H9 (cell line): ENCODE data around the gene NLN. TPM values are rescaled to one million over a fixed set of nuclear protein-coding genes. Genes with fewer than 3 reads are reported as not detected.

Experiments used
- DNase-seq: peaks from one replicate; pipeline ENCODE4 v3.0.0-alpha.2; 2017
- H2AFZ ChIP-seq: one replicate; pipeline ENCODE4 v1.6.1; 2013; ENCODE audit warnings: mild to moderate bottlenecking, low read length, control low read depth, moderate library complexity
- H2AK5ac ChIP-seq: 2 replicates; pipeline ENCODE4 v1.6.1; 2013; ENCODE audit warnings: low read length, control low read depth, mixed read lengths; ENCODE audit not compliant: insufficient read length
- H2BK120ac ChIP-seq: one replicate; pipeline ENCODE4 v1.6.1; 2013; ENCODE audit warnings: low read depth, mild to moderate bottlenecking, low read length, control low read depth, inconsistent platforms; ENCODE audit not compliant: poor library complexity, severe bottlenecking
- H2BK12ac ChIP-seq: 2 replicates; pipeline ENCODE4 v1.6.1; 2013; ENCODE audit warnings: low read length, control low read depth, mixed read lengths, low read depth; ENCODE audit not compliant: insufficient read length
- H2BK15ac ChIP-seq: 2 replicates; pipeline ENCODE4 v1.6.1; 2013; ENCODE audit warnings: low read depth, low read length, control low read depth
- H2BK20ac ChIP-seq: one replicate; pipeline ENCODE4 v1.6.1; 2013; ENCODE audit warnings: low read depth, mild to moderate bottlenecking, low read length, control low read depth, inconsistent platforms; ENCODE audit not compliant: poor library complexity, severe bottlenecking
- H2BK5ac ChIP-seq: 2 replicates; pipeline ENCODE4 v1.6.1; 2013; ENCODE audit warnings: low read length, control low read depth, mixed read lengths; ENCODE audit not compliant: insufficient read length
- H3K14ac ChIP-seq: 2 replicates; pipeline ENCODE4 v1.6.1; 2013; ENCODE audit warnings: low read length, control low read depth; ENCODE audit not compliant: insufficient read depth
- H3K18ac ChIP-seq: 2 replicates; pipeline ENCODE4 v1.6.1; 2013; ENCODE audit warnings: low read depth, mild to moderate bottlenecking, mixed read lengths, low read length, control low read depth; ENCODE audit not compliant: insufficient read length
- H3K23ac ChIP-seq: 2 replicates; pipeline ENCODE4 v1.6.1; 2013; ENCODE audit warnings: low read length, control low read depth, mixed read lengths, low read depth; ENCODE audit not compliant: insufficient read length
- H3K23me2 ChIP-seq: 2 replicates; pipeline ENCODE4 v1.6.1; 2013; ENCODE audit warnings: low read depth, mild to moderate bottlenecking, mixed read lengths, low read length, control low read depth; ENCODE audit not compliant: insufficient read length, poor library complexity, severe bottlenecking
- H3K27ac ChIP-seq: 2 replicates; pipeline ENCODE4 v1.5.1; 2013; ENCODE audit warnings: low read length, control low read depth, mixed read lengths, low read depth; ENCODE audit not compliant: insufficient read length
- H3K27me3 ChIP-seq: 2 replicates; pipeline ENCODE4 v1.6.1; 2013; ENCODE audit warnings: low read length, control low read depth, inconsistent platforms; ENCODE audit not compliant: insufficient read depth
- H3K4ac ChIP-seq: 2 replicates; pipeline ENCODE4 v1.6.1; 2013; ENCODE audit warnings: low read depth, mild to moderate bottlenecking, control low read depth, inconsistent platforms, low read length, moderate library complexity
- H3K4me1 ChIP-seq: 2 replicates; pipeline ENCODE4 v1.6.1; 2013; ENCODE audit warnings: low read length, control low read depth, inconsistent platforms; ENCODE audit not compliant: insufficient read depth
- H3K4me2 ChIP-seq: 2 replicates; pipeline ENCODE4 v1.6.1; 2013; ENCODE audit warnings: low read length, control low read depth, mixed read lengths; ENCODE audit not compliant: insufficient read length, insufficient read depth
- H3K56ac ChIP-seq: 2 replicates; pipeline ENCODE4 v1.6.1; 2013; ENCODE audit warnings: low read depth, mild to moderate bottlenecking, mixed read lengths, low read length, control low read depth; ENCODE audit not compliant: insufficient read length
- H3K79me1 ChIP-seq: 2 replicates; pipeline ENCODE4 v1.6.1; 2013; ENCODE audit warnings: low read depth, mild to moderate bottlenecking, moderate library complexity, low read length, control low read depth, inconsistent platforms; ENCODE audit not compliant: insufficient read depth, poor library complexity, severe bottlenecking
- H3K79me2 ChIP-seq: 2 replicates; pipeline ENCODE4 v1.6.1; 2013; ENCODE audit warnings: low read length, control low read depth, inconsistent platforms; ENCODE audit not compliant: insufficient read depth
- H3K9ac ChIP-seq: 2 replicates; pipeline ENCODE4 v1.6.1; 2013; ENCODE audit warnings: low read length, control low read depth, mixed read lengths; ENCODE audit not compliant: insufficient read length; ENCODE audit errors: extremely low read depth
- H3K9me3 ChIP-seq: one replicate; pipeline ENCODE4 v1.6.1; 2013; ENCODE audit warnings: low read depth, low read length, inconsistent platforms; ENCODE audit not compliant: control insufficient read depth
- H3T11ph ChIP-seq: one replicate; pipeline ENCODE4 v1.6.1; 2013; ENCODE audit warnings: mild to moderate bottlenecking, low read length, control low read depth, inconsistent platforms
- H4K20me1 ChIP-seq: one replicate; pipeline ENCODE4 v1.6.1; 2013; ENCODE audit not compliant: control insufficient read depth, insufficient read length, insufficient read depth
- H4K5ac ChIP-seq: 2 replicates; pipeline ENCODE4 v1.6.1; 2013; ENCODE audit warnings: low read depth, mild to moderate bottlenecking, mixed read lengths, low read length, control low read depth; ENCODE audit not compliant: insufficient read length
- H4K8ac ChIP-seq: replicated peaks from 2 replicates; pipeline ENCODE4 v1.6.1; 2013; ENCODE audit warnings: low read length, control low read depth, mixed read lengths, low read depth; ENCODE audit not compliant: insufficient read length
- H4K91ac ChIP-seq: 2 replicates; pipeline ENCODE4 v1.6.1; 2013; ENCODE audit warnings: low read depth, mild to moderate bottlenecking, moderate library complexity, mixed read lengths, low read length, control low read depth; ENCODE audit not compliant: insufficient read length
- H3K27ac Mint-ChIP-seq, 3 experiments: 2 replicates in 2 of 3; 3 replicates in 1 of 3; pipeline ENCODE4 v1.8.0; 2020 to 2021; ENCODE audit warnings: mixed read lengths in 3 of 3, mild to moderate bottlenecking in 1 of 3, moderate library complexity in 1 of 3
- H3K27me3 Mint-ChIP-seq: 2 replicates; pipeline ENCODE4 v1.8.0; 2021; ENCODE audit warnings: low read depth, mild to moderate bottlenecking, moderate library complexity, mixed read lengths
- H3K36me3 Mint-ChIP-seq, 3 experiments: 2 replicates in 2 of 3; 3 replicates in 1 of 3; pipeline ENCODE4 v1.8.0; 2020 to 2021; ENCODE audit warnings: low read depth in 3 of 3, mixed read lengths in 3 of 3; ENCODE audit not compliant: insufficient read depth in 1 of 3
- H3K4me1 Mint-ChIP-seq, 2 experiments: 2 replicates each; pipeline ENCODE4 v1.8.0; 2020; ENCODE audit warnings: mixed read lengths in 2 of 2
- H3K4me3 Mint-ChIP-seq, 2 experiments: 2 replicates in 1 of 2; 3 replicates in 1 of 2; pipeline ENCODE4 v1.8.0; 2020 to 2021; ENCODE audit warnings: mild to moderate bottlenecking in 2 of 2, mixed read lengths in 2 of 2, moderate library complexity in 1 of 2
- H3K9me3 Mint-ChIP-seq, 2 experiments: 2 replicates in 1 of 2; 3 replicates in 1 of 2; pipeline ENCODE4 v1.8.0; 2020; ENCODE audit warnings: mild to moderate bottlenecking in 2 of 2, mixed read lengths in 2 of 2, moderate library complexity in 1 of 2
- WGBS: extraction: QIAGEN DNeasy Blood & Tissue Kit; methylation state at CpG from one replicate; pipeline ENCODE4 v1.1.7; 2013; ENCODE audit warnings: missing lambda C conversion rate, low lambda C conversion rate, mixed read lengths; ENCODE audit not compliant: insufficient read length; ENCODE audit errors: extremely low coverage; 5-methylcytosine and 5-hydroxymethylcytosine counted together
- total RNA-seq: library from RNA; stranded (reverse); gene quantifications from 2 replicates; pipeline ENCODE4 v1.2.1, GENCODE V29; 2021
- TF ChIP-seq, protein P1 (sequence below): fragments of 200-600 bp; sonication (generic); conservative IDR thresholded peaks from 3 replicates; pipeline ENCODE4 v1.8.0; 2021; ENCODE audit warnings: antibody characterized with exemption, mild to moderate bottlenecking

NLN gene
- total RNA-seq, 1 experiment from 2014 or later, result 137 TPM

DNA sequence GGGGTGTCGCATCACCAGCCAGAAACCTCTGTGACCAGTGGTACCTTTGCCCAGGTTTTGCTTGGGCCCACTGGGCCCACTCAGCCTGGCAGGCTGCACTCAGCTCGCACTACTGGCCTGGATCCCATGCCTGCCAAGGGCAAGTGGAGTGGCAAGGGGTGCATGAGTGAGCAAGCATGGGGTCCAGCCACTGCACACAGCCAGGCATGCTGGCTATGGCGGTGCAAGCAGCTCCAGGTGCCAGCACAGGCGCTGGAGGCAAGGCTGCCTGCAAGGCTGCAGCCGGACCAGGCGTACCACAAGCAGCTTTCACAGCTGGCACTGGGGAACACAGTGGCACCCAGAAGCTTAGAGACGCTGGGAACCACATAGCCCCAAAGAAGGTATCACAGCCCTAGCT is 80.1 kb downstream of the NLN start:
- no peak overlapping the region for H3K23ac ChIP-seq
- no peak overlapping the region for H2AFZ ChIP-seq
- no peaks in the 10 kb centered on the region for H4K20me1 ChIP-seq
- peaks cover 37 to 74% (median 64%) of the 10 kb centered on the region in 3 experiments for H3K36me3 Mint-ChIP-seq
- no peak overlapping the region for H3K4ac ChIP-seq
- no peak for DNase-seq
- H4K8ac ChIP-seq, result no peak overlapping the region
- peaks cover 4% of the 10 kb centered on the region for H3K9me3 ChIP-seq
- H3K79me1 ChIP-seq, result no peaks in the 10 kb centered on the region
- no peaks in the 10 kb centered on the region for H3K23me2 ChIP-seq
- no peaks in the 10 kb centered on the region for H3K4me1 Mint-ChIP-seq
- no peak overlapping the region for H3K4me2 ChIP-seq
- no peak overlapping the region for H3T11ph ChIP-seq
- H3K56ac ChIP-seq, result no peak overlapping the region
- H3K79me2 ChIP-seq, result no peaks in the 10 kb centered on the region
- no peak overlapping the region for H2BK15ac ChIP-seq
- no peak overlapping the region for H3K27ac ChIP-seq
- H2AK5ac ChIP-seq, result no peak overlapping the region
- H3K27ac Mint-ChIP-seq, result peak overlapping the region in 1 of 3 experiments; percentile 63; a peak in 2 of 7 replicates
- H2BK20ac ChIP-seq, result no peak overlapping the region
- no peak overlapping the region for H2BK5ac ChIP-seq
- H2BK12ac ChIP-seq, result no peak overlapping the region
- H2BK120ac ChIP-seq, result no peak overlapping the region
- H4K91ac ChIP-seq, result no peak overlapping the region
- TF ChIP-seq, protein P1, sequence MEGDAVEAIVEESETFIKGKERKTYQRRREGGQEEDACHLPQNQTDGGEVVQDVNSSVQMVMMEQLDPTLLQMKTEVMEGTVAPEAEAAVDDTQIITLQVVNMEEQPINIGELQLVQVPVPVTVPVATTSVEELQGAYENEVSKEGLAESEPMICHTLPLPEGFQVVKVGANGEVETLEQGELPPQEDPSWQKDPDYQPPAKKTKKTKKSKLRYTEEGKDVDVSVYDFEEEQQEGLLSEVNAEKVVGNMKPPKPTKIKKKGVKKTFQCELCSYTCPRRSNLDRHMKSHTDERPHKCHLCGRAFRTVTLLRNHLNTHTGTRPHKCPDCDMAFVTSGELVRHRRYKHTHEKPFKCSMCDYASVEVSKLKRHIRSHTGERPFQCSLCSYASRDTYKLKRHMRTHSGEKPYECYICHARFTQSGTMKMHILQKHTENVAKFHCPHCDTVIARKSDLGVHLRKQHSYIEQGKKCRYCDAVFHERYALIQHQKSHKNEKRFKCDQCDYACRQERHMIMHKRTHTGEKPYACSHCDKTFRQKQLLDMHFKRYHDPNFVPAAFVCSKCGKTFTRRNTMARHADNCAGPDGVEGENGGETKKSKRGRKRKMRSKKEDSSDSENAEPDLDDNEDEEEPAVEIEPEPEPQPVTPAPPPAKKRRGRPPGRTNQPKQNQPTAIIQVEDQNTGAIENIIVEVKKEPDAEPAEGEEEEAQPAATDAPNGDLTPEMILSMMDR, result no peak
- H3K4me1 ChIP-seq, result no peaks in the 10 kb centered on the region
- H3K27me3 ChIP-seq, result no peaks in the 10 kb centered on the region
- no peaks in the 10 kb centered on the region for H3K9me3 Mint-ChIP-seq
- H4K5ac ChIP-seq, result no peak overlapping the region
- no peak overlapping the region for H3K18ac ChIP-seq
- no peak overlapping the region for H3K14ac ChIP-seq
- H3K9ac ChIP-seq, result no peak overlapping the region
- H3K4me3 Mint-ChIP-seq, result no peak overlapping the region
- no peaks in the 10 kb centered on the region for H3K27me3 Mint-ChIP-seq
- no CpG with 5 or more reads among the region's 7 CpGs for WGBS
